NOMO-1 (cell line): ENCODE measurements around the gene GCH1.
"Not testable (repeated sequence)": the region's sequence is repeated elsewhere in the genome, so short reads cannot be mapped to it uniquely, and the experiment has no call there.

Experiments
- DNase-seq, 2 experiments: peaks; one replicate each; lab custom pipeline; 2025; ENCODE audit not compliant: unreplicated experiment in 2 of 2; lab: John Stamatoyannopoulos, UW

Gene GCH1

DNA sequence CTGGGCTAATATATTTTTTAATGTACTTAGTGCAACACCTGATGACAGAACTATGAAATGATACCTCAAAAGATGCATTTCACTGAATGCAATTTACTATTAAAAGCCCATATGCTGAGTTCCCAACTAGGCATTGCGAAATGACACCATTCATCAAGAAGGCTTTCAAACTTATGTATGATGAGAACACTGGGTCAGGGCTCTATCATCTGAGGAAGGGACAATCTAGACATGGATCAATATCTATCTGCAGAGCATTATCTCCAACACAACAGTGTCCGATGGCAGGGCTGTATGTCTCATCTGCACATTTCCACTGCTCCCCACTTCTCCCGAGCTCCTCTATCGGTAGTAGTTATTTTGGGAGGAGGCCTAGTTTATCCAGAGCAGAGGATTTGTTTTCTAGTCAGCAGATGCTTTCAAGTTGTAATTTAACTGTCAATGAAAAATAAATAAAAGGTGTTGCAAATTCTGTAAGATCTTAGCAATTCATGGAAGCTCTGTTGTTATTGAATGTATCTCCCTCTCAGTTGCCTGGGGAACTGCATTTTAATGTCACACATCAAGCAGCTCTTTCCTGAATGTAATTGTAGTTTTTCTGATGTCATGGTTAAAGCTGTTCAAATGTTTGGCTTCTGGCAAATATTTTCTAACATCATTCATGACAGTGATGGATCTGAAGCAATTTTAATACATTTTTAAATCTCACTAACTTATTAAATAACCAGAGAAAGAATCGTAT is 7.4 kb upstream of the GCH1 start:
- DNase-seq, result peak in 1 of 2 experiments; percentile 11

GRCh38 chr14:54908973-54909372 is 6.3 kb upstream of the GCH1 start:
- not testable (repeated sequence) for DNase-seq

- peak; percentile 76 to 79 for DNase-seq
These were observed 5.6 kb upstream of the GCH1 start for GRCh38 chr14:54908190-54908589.

DNA sequence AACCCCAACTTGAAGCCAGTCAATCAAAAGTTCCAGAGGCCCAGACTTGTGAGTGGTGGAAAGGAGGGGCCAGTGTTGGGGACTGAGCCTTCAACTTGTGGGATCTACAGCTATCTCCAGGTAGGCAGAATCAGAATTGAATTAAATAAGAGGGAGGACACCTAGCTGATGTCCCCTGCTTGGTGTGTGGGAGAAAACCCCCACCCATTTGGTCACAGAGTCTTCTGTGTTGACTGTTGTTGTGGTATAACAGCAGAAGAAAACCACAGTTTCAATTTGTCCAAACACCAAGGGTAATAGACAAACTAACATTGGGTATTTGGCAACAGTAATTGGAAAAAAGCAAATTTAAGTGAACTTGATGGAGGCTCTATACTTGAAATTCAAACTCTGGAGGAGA is 3.4 kb upstream of the GCH1 start:
- DNase-seq, result no peak

DNA sequence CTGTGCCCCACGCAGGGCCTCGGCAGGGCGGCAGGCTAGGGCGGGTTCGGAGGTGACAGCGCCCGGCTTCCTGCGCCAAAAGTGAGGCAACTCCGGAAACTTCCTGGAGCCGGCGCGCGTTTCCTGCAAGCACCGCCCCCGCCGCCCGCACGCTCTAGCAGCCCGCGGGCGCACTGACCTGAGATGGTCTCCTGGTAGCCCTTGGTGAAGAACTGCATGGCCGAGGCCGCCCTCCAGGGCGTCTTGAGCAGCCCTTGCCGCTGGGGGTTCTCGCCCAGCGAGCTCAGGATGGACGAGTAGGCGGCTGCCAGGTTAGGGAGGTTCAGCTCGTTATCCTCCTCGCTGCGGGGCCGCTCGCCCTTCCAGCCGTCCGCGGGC is 494 bp downstream of the GCH1 start:
- peak; percentile 66 to 67 for DNase-seq

DNA sequence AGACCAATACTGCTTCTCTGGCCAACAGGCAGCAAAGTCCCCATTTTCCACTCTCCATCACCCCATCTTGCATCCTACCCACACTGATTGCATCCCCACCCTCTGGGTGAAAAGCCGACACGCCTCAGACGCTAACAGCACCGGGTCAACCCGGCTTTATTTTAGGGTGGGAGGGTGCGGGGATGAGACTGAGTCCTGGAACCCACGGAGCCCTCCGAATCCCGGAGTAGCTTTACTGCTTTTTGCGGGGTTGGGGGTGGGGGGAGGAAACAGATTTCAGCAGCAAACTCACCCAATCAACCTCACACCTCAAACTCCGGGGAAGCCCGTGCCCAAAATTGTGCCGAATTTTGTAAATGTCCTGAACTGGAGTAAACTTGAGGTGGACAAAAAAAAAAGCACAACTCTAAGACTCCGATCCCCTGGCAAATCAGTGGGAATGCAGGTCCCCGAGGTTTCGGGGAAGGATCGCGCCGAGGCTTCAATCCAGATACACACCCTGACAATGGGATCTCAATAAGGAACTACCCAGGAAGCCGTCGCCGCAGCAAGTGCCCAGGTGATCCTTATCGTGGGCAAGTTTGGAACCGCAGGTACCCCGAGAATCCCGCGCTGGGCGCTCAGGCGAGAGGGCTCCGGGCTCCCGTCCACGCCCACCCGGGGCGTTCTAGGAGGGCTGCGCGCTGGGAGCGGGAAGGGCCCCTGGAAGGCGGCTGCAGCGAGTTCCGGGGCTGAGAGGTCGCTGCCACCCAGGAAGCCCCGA is 1.1 kb downstream of the GCH1 start:
- no peak for DNase-seq

- no peak for DNase-seq
These were observed 3.1 kb downstream of the GCH1 start for GRCh38 chr14:54899573-54899972.

DNA sequence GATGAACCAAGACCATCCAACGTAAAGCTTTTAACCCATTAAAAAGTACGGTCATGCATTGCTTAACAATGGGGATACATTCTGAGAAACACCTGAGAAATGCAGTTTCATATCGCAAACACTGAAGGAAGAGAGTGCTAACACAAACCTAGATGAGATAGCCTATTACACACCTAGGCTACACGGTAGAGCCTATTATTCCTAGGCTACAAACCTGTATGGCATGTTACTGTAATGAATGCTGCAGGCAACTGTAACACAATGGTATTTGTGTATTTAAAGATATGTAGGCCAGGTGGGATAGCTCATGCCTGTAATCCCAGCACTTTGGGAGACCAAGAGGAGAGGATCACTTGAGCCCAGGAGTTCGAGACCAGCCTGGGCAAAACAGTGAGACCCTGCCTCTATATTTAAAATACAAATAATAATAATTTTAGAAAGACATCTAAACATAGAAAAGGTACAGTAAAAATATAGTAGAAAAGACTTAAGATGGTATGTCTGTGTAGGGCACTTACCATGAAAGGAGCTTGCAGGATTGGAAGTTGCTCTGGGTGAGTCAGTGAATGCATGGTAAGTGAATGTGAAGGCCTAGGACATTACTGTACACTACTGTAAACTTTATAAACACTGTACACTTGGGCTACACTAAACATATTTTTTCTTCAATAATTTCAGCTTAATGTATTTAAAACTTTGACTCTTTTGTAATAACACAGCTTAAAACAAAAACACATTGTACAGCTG is 4.6 kb downstream of the GCH1 start:
- DNase-seq, result not testable (repeated sequence)

GRCh38 chr14:54895683-54896082 is 6.9 kb downstream of the GCH1 start:
- DNase-seq, result no peak

DNA sequence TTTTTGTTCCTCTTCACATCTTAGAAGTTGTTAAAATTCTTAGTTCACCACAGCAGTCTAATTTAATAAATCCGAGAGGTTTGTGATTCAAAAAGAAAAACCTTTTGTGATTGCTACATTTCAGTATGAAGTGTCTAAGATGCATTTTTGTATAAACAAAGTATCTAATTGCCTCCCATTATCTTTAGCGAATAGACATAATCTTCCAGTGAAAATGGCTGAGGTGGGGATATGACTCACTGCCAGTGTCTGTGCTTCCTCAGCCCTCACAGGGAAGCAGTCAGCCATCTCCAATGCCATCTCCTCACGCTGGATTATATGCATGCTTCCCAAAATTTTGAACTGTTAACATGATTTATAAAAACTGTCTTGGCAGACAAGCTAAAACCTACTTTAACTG is 7.6 kb downstream of the GCH1 start:
- no peak for DNase-seq

DNA sequence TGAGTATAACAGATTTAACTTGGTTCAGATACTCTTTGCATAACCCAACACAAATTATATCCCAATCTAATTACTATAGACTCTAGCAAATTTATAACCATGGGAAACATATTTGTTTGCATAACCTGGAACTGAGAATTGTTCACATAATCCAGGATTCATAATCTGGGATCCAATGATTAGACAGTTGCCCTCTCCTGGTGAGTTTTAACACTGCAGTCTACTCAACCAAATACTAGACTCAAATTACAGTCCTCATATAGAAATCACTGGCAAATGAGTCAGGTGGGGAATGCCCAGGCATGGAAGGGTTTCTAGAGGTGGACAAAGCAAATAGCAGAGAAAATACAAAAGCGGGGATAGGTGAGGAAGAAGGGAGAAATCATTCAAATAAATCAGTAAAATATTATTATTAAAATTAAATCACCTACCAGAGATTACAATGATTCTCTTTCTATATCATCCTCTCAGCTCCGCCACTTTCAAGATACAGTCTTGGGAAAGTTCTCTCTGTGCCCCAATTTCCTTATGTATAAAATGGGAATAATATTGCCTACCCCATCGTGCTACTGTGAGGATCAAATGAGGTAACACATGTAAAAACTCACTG is 9.4 kb downstream of the GCH1 start:
- DNase-seq, result peak in 1 of 2 experiments; percentile 12

DNA sequence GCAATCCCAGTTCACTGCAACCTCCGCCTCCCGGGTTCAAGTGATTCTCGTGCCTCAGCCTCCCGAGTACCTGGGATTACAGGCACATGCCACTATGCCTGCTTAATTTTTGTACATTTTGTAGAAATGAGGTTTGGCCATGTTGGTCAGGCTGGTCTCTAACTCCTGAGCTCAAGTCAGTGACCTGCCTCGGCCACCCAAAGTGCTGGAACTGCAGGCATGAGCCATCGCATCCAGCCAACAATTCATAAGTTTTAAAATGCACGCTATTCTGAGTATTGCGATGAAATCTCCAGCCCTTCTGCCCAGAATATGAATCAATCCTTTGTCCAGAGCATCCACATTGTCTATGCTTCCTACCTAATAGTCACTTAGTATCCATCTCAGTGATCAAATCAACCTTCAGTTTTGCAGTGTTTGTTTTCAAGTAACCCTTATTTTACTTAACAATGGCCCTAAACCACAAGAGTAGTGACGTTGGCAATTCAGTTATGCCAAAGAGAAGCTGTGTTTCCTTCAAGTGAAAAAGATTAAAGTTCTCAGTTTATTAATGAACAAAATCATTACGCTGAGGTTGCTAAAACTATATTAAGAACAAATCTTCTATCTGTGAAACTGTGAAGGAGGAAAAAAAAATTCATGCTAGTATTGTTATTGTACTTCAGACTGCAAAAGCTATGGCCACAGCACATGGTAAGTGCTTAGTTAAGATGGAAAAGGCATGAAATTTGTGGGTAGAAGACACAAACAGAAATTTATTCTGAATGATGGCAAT is 11.0 kb downstream of the GCH1 start:
- DNase-seq, result no peak

DNA sequence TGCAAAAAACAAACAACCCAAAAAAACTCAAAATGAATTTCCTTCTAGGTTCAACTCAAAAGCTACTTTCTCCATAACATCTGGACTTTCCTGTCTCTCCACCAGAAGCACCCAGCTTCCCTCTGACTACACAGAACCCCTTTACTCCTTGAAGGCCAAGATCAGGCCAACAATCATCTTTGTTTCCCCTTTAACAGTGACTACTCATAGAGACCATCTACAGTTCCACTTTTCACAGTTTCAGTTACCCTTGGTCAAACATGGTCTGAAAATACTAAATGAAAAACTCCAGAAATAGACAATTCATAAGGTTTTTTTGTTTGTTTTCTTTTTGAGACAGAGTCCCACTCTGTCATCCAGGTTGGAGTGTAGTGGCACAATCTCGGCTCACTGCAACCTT is 11.8 kb downstream of the GCH1 start:
- peak in 1 of 2 experiments; percentile 39 for DNase-seq

GRCh38 chr14:54889919-54890318 is 12.7 kb downstream of the GCH1 start:
- DNase-seq, result no peak

DNA sequence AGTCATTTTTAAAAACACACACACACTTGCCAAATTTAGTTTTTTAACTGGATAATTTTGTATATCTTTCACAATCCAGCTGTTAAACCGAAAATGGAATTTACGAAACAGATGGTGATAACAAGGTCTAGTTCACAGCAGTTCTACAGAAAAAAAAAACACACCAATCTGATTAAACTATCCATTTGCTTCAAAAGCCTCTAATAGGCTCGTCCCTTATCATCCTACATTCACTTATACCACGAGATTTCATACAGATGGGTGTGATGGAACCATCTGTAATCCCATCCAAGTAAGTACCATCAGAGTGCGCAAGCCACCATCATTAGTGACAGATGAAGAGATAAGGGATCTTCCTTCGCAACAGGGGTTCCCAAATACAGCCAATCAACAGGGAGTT is 20.1 kb downstream of the GCH1 start:
- no peak for DNase-seq

- peak; percentile 23 to 79 for DNase-seq
These were observed 20.7 kb downstream of the GCH1 start for GRCh38 chr14:54881761-54882401.

DNA sequence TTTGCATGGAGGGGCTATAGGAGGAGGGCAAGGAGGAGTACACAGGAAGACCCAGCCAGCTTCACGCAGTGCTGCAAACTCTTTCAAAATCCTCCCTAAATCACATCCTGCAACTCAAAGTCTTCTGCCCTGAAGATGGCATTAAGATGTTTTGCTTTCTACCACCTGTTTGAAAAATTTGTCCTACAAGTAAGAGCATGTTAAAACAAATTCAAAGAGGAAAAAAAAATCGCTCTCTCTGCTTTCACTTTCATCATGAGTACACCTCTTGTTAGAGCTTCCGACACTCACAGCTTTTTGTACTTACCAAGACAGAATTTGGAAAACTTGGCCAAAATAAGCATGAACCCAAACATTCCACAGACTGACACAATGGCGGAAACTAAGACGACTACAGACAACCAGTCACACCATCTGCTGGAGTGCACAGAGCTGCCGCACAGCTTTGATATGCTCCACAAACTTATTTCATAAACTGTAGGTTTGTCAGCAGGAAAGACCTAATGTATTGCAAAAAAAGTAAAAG is 21.3 kb downstream of the GCH1 start:
- DNase-seq, result peak; percentile 19 to 74

DNA sequence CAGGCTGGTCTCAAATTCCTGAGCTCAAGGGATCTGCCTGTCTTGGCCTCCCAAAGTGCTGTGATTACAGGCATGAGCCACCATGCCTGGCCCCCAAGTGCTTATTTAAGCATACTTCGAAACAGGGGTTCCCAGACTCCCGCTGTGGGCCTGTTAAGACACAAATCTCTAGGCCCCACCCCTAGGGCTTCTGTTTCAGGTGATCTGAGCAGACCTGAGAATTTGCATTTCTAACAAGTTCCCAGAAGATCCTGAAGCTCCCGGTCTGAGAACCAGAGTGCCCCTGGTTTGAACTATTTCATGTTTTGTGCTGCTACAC is 25.0 kb downstream of the GCH1 start:
- no peak for DNase-seq

DNA sequence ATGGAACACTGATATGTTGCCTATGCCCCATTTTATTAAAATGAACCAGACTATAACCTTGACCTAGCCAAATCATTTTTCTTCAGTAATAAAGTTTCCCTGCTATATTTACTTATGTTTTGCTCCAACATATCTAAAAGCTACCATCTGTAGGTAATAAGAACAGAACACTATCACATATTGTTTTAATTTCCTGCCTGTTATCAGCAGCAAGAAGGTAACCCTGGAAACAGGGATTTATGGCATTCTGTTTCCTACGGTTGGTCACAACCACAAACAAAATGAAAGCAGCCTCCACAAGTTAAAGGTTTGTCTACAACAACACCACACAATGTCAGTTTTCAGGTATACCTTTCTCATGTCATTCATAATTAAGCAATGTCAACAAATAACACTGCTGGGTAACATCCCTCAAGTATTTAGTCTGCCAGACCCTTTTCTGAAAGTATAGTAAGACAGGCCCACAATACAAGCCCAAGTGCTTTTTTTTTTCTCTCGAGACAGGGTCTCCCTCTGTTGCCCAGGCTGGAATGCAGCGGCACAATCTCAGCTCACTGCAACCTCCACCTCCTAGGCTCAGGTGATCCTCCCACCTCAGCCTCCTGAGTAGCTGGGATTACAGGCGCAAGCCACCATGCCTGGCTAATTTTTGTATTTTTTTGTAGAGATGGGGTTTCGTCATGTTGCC is 25.5 kb downstream of the GCH1 start:
- no peak for DNase-seq
